Keratinocyte (primary cell): ENCODE data around the gene NRP2. TPM values are rescaled to one million over a fixed set of nuclear protein-coding genes. Genes with fewer than 3 reads are reported as not detected.

Experiments used
- DNase-seq: peaks from one replicate; pipeline ENCODE4 v3.0.0-alpha.2; 2011; ENCODE audit warnings: low read depth, missing footprints, low spot score
- FAIRE-seq: peaks from 2 replicates; lab custom pipeline; 2011; peaks lifted over from hg19 to GRCh38; lab: Jason Lieb, UNC
- H2AFZ ChIP-seq: 2 replicates; pipeline ENCODE4 v1.6.0; 2012; ENCODE audit warnings: low read length, control low read depth, inconsistent platforms; ENCODE audit not compliant: control insufficient read depth
- H3K27ac ChIP-seq: 2 replicates; pipeline ENCODE4 v1.5.1; 2011; ENCODE audit warnings: low read length; ENCODE audit not compliant: control insufficient read depth, insufficient read depth
- H3K27me3 ChIP-seq: 3 replicates; pipeline ENCODE4 v1.6.0; 2011; ENCODE audit warnings: low read length; ENCODE audit not compliant: control insufficient read depth, insufficient read depth; ENCODE audit errors: extremely low read depth
- H3K36me3 ChIP-seq, 2 experiments: 2 replicates in 1 of 2; 3 replicates in 1 of 2; pipeline ENCODE4 v1.5.1; 2011; ENCODE audit warnings: low read length in 2 of 2, mild to moderate bottlenecking in 1 of 2; ENCODE audit not compliant: control insufficient read depth in 2 of 2, insufficient read depth in 2 of 2; ENCODE audit errors: extremely low read depth in 1 of 2
- H3K4me1 ChIP-seq: 3 replicates; pipeline ENCODE4 v1.5.1; 2011; ENCODE audit warnings: low read length; ENCODE audit not compliant: control insufficient read depth, insufficient read depth; ENCODE audit errors: extremely low read depth
- H3K4me2 ChIP-seq: 3 replicates; pipeline ENCODE4 v1.6.0; 2011; ENCODE audit warnings: low read depth, low read length; ENCODE audit not compliant: control insufficient read depth, insufficient read depth; ENCODE audit errors: extremely low read depth
- H3K4me3 ChIP-seq, 3 experiments: fragments of 200-600 bp in 1 of 3; sonication (generic) in 1 of 3; 2 replicates in 2 of 3; 3 replicates in 1 of 3; pipeline ENCODE4 v1.5.1; 2011 to 2016; ENCODE audit warnings: low read length in 3 of 3, mild to moderate bottlenecking in 3 of 3, control low read depth in 2 of 3, inconsistent platforms in 1 of 3, low read depth in 1 of 3, mixed read lengths in 1 of 3, mixed run types in 1 of 3, moderate library complexity in 1 of 3; ENCODE audit not compliant: control insufficient read depth in 2 of 3, insufficient read depth in 2 of 3; ENCODE audit errors: extremely low read depth in 1 of 3
- H3K79me2 ChIP-seq: 2 replicates; pipeline ENCODE4 v1.6.0; 2012; ENCODE audit warnings: low read length; ENCODE audit not compliant: control insufficient read depth, insufficient read depth
- H3K9ac ChIP-seq: 3 replicates; pipeline ENCODE4 v1.6.0; 2011; ENCODE audit warnings: low read length; ENCODE audit not compliant: control insufficient read depth, insufficient read depth; ENCODE audit errors: extremely low read depth
- H3K9me1 ChIP-seq: 3 replicates; pipeline ENCODE4 v1.6.0; 2011; ENCODE audit warnings: low read length; ENCODE audit not compliant: control insufficient read depth, insufficient read depth; ENCODE audit errors: extremely low read depth
- H3K9me3 ChIP-seq: 2 replicates; pipeline ENCODE4 v1.5.1; 2012; ENCODE audit warnings: low read depth, low read length; ENCODE audit not compliant: control insufficient read depth
- H4K20me1 ChIP-seq: 3 replicates; pipeline ENCODE4 v1.6.0; 2011; ENCODE audit warnings: low read length; ENCODE audit not compliant: control insufficient read depth, insufficient read depth; ENCODE audit errors: extremely low read depth
- EZH2 ChIP-seq: IDR thresholded peaks from one replicate; pipeline ENCODE4 v1.6.1; 2012; ENCODE audit warnings: inconsistent platforms, mild to moderate bottlenecking, low read length, moderate library complexity
- dilution Hi-C: fragments of 300-500 bp; cut with MboI; formaldehyde crosslinking; loops from one replicate; pipeline ENCODE4 v1.7.0; 2020; ENCODE audit warnings: low sequenced_read_pairs; ENCODE audit not compliant: extremely low pct_ligation_motif_present
- polyA plus RNA-seq, 5 experiments: library from polyadenylated mRNA; depleted of rRNA in 3 of 5; stranded (reverse) in 3 of 5; stranded (forward) in 1 of 5; unstranded in 1 of 5; fragments of >200 nt; gene quantifications; 1 replicate in 1 of 5; 2 replicates in 3 of 5; 3 replicates in 1 of 5; pipeline versions ENCODE4 v1.2.1 to v1.2.3, GENCODE V29; 2011 to 2012; ENCODE audit warnings: missing spikeins in 2 of 5, low read depth in 1 of 5, low replicate concordance in 1 of 5
- TF ChIP-seq, protein P1 (sequence below), 3 experiments: IDR thresholded peaks in 1 of 3; conservative IDR thresholded peaks in 1 of 3; optimal IDR thresholded peaks in 1 of 3; 2 replicates in 2 of 3; 3 replicates in 1 of 3; pipeline versions ENCODE3 to v1.5.1; 2011; ENCODE audit warnings: low read length in 3 of 3, mild to moderate bottlenecking in 3 of 3, moderate library complexity in 2 of 3, control low read depth in 1 of 3, inconsistent platforms in 1 of 3; ENCODE audit not compliant: insufficient read depth in 2 of 3; ENCODE audit errors: extremely low read depth in 1 of 3

Gene NRP2
- polyA plus RNA-seq, 1 donor (not counting 4 experiments of a cell fraction or from before 2014, with no cell fraction given), result 20.6 TPM

GRCh38 chr2:205722283-205722918 is 40.1 kb downstream of the NRP2 start:
- Histone ChIP-seq H2AFZ (no peak overlapping the region), H3K9me1 (no peaks in the 10 kb centered on the region), H3K36me3 (peaks cover 7 to 41% of the 10 kb centered on the region in 2 experiments), H3K4me3 (no peak overlapping the region), H3K4me2 (no peak overlapping the region), H3K27ac (no peak overlapping the region), H3K9me3 (no peaks in the 10 kb centered on the region), H3K9ac (no peak overlapping the region), H3K27me3 (no peaks in the 10 kb centered on the region), H4K20me1 (no peaks in the 10 kb centered on the region), H3K79me2 (no peaks in the 10 kb centered on the region), H3K4me1 (no peaks in the 10 kb centered on the region)
- TF ChIP-seq, protein P1, sequence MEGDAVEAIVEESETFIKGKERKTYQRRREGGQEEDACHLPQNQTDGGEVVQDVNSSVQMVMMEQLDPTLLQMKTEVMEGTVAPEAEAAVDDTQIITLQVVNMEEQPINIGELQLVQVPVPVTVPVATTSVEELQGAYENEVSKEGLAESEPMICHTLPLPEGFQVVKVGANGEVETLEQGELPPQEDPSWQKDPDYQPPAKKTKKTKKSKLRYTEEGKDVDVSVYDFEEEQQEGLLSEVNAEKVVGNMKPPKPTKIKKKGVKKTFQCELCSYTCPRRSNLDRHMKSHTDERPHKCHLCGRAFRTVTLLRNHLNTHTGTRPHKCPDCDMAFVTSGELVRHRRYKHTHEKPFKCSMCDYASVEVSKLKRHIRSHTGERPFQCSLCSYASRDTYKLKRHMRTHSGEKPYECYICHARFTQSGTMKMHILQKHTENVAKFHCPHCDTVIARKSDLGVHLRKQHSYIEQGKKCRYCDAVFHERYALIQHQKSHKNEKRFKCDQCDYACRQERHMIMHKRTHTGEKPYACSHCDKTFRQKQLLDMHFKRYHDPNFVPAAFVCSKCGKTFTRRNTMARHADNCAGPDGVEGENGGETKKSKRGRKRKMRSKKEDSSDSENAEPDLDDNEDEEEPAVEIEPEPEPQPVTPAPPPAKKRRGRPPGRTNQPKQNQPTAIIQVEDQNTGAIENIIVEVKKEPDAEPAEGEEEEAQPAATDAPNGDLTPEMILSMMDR (optimal IDR thresholded peaks at IDR 0.05 in 1 of 3, IDR thresholded peaks at IDR 0.05 in 1 of 3, conservative IDR thresholded peaks at IDR 0.05 in 1 of 3; ENCODE audit: extremely low read depth in 1 of 3, insufficient read depth in 2 of 3, low read length in 3 of 3), result no peak
- no peak for TF ChIP-seq EZH2
- FAIRE-seq (no peak), DNase-seq (no peak)
- dilution Hi-C loops, result no loop called here

- TF ChIP-seq, protein P1 (optimal IDR thresholded peaks at IDR 0.05 in 1 of 3, IDR thresholded peaks at IDR 0.05 in 1 of 3, conservative IDR thresholded peaks at IDR 0.05 in 1 of 3; ENCODE audit: extremely low read depth in 1 of 3, insufficient read depth in 2 of 3, low read length in 3 of 3), result no peak
- no peak for TF ChIP-seq EZH2
- Histone ChIP-seq H3K9me3 (no peaks in the 10 kb centered on the region), H3K27ac (no peak overlapping the region), H3K4me1 (no peaks in the 10 kb centered on the region), H3K36me3 (peaks cover 12 to 40% of the 10 kb centered on the region in 2 experiments), H4K20me1 (no peaks in the 10 kb centered on the region), H3K4me2 (no peak overlapping the region), H3K9ac (no peak overlapping the region), H3K79me2 (no peaks in the 10 kb centered on the region), H3K4me3 (no peak overlapping the region), H2AFZ (no peak overlapping the region), H3K9me1 (no peaks in the 10 kb centered on the region), H3K27me3 (no peaks in the 10 kb centered on the region)
- FAIRE-seq (no peak), DNase-seq (no peak)
- dilution Hi-C loops, result no loop called here
These were observed 40.9 kb downstream of the NRP2 start for GRCh38 chr2:205723179-205723578.
